HG03558 (cell line): ENCODE data around the gene NEU2.

Experiments
- ATAC-seq: cut with Tn5 transposase; IDR thresholded peaks from one replicate; pipeline ENCODE4 v1.9.1; 2021; ENCODE audit warnings: moderate number of reproducible peaks; ENCODE audit not compliant: unreplicated experiment; ENCODE audit errors: extremely low read depth

Gene NEU2

DNA sequence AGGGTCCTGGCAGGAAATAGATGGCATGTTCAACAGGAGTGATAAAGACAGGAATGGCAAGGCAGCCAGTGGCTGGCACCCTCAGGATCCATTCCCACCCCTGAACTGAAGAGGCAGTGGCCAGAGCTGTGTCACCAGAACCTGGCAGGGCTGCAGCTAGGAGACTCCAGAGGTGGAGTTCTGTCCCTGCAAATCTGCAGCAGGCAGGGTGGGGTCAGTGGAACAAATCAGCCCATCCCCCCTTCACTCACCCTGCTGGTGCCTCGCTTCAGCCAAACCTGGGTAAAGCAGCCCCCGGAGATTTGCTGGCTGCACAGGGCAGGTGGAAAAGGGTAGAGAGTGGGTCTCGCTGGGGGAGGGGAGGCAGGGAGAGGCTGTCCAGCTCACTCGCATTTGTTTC is 40.4 kb downstream of the NEU2 start:
- ATAC-seq: no peak

DNA sequence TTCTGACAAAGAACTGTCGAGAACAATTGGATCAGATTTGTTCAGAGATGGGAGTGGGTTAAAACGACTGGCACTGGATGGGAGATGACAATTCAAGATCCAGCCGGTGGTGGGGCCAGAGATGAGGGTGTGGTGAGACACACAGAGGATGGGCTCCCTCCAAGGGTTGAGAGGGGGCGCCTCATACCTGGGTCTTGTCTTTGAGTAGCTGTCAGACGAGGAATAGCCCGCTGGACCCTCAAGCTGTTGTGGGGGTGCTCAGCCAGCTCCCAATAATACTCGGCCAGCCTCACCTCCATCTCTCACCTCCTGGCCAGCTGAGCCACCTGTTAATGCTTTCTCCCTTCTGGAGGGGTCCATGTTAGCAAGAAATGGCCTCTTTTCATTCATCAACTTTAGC is 41.6 kb downstream of the NEU2 start:
- no peak for ATAC-seq

DNA sequence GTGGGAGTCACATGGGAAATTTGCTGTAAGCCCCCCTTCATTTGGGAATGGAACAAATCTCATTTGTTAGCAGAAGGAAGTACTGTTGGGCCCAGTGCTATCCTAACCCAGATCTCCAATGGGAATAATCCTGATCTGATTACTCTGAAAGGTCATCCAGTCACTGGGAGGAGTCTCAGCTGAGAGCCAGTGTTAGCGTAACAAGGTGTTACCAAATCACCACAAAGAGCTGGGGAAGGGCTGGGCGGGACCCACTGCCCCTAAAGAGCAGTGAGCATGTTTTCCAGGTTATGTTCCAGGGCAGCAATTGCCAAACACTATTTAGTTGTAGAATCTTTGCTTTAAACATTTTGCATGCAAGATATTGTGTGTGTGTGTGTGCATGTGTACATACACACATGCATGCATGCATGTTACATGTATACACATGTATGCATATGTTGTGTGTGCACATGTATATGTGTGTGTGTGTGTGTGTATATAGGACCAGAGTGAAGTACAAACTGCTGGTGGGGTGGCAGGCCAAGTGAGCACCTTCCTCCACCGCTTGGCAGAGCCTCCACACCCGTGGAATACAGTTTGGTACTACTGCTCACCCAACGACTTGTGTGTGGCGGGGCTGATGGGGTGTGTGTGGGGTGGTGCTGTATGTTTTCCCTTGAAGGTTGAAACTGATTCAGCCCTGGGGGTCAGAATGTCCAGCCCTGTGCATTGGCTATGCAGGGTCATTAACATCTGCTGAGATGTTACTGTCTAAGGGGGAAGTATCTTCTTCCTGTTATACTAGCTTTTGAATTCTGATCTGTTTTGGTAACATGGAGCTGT is 42.9 kb downstream of the NEU2 start:
- ATAC-seq: peak; percentile 7

DNA sequence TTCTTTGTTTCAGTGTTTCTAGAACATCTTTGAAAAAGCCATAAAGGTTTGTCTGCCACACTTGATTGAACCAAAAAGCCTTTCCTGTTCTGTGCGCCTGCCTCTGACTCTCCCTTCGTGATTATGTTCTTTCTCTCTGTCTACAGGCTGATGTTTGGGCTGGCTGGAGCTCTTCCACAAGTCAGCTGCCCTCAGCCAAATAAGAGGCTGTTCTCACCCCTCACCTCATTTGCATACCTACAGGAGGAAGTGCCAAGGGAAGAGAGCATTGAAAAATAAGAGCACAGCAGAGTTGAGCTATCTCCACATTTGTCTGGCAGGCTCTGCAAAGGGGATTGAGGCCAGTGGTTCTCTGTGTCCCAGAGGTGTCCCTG is 43.5 kb downstream of the NEU2 start:
- peak; percentile 29 for ATAC-seq

DNA sequence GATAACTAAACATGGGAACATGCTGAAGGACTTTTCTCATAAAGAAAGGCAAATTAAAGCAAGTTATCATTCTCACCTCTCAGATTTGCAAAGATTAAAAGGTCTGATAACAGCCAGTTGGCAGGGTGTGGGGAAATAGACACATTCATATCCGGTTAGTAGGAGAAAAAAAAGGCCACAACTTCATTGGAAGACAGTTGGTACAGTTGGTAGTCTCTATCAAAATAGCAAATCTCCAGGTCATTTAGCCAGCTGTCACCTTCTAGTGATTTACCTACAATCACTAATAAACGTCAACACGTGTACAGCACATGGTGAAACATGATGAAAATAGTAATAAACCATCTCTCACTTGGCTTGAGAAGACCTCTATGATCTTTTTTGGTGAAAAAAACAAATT is 44.3 kb downstream of the NEU2 start:
- ATAC-seq: no peak

DNA sequence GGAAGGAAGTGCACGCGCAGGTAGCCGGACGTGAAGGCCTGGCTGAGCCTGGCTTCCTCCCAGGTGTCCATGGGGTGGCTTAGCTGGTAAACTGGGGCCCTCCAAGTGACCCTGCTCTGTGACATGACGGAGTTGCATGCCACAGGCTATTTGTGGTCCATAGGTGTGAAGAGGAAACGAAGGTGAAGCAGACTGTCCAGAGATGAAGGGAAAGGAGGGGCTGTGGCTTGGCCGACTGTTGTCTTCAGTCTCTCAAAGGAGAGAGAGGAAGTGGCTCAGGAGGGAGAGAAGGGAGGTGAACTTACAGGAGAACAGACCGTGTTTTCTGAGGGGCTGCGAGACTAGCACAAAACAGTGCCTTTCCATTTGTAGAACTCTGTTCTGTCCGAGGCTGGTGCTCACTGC is 47.0 kb downstream of the NEU2 start:
- ATAC-seq: no peak

DNA sequence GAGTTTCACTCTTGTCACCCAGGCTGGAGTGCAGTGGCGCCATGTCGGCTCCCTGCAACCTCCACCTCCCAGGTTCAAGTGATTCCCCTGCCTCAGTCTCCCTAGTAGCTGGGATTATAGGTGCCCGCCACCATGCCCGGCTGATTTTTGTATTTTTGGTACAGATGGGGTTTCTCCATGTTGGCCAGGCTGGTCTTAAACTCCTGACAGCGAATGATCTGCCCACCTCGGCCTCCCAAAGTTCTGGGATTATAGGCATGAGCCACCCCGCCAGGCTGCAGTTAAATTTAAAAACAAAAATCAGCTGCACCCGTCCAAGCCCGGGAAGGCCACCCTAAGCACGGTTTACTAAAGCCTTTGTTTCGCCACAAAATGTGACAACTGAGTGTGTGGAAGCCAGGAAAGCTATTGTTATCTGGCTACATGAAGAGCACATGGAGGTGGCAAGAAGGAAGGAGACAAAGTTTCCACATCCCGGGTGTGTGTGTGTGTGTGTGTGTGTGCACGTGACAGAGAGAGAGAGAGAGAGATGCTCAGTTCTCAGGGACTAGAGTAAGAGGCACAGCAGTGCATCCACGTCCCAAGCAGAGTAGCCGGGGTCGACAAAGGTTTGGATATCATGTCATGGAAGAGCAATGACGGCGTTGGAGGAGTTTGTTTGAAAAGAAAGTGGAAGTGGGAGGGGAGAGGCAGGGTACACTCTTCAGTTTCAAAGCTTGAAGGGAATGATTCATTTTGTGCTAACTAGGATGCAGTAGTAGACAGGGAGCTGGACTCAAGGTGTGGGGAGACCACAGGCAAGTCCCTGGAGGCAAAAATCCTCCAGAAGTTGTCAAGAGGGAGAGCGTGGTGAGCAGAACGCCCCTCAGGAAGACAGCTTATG is 47.7 kb downstream of the NEU2 start:
- no peak for ATAC-seq

DNA sequence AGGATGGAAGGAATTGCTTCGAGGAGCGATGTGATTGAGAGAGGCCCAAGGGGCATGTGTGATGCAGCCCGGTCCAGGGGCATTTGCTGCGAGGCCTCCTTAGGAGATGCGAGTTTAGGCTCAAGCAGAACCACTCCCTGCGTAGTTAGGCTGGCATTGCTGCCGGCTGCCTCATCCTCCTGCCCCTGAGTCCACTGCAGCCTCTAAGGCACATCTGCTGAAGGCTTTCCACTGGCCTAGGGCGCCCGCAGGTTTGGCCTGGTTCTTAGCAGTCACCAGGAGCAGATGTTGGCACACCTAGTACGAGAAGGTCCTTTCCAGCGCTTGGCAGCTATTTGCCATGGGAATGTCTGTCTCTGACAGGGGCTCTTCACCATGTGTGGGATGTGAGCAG is 48.4 kb downstream of the NEU2 start:
- no peak for ATAC-seq

DNA sequence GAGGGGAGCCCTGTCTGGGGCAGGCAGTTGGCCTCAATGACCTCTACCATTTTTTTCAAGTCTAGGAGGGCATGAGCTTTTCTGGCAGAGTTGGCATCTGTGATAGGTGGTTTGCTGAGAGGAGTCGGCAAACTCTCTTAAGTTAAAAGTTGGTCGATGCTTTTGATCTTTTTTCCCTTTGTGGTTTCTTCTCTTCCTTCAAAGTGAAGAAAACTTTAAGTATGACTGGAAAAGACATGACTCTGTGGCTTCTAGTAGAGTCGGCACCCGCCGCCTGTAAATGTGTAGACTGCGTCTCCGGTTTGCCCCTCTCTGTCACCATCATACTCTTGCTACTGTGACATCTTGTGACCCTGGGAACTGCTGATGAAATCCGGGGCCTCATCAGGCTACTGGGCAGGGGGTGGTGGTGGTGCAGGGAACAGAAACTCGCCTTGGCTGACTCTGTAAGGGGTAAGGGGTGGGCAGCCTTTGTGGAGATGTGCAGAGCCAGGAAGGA is 48.8 kb downstream of the NEU2 start:
- no peak for ATAC-seq

DNA sequence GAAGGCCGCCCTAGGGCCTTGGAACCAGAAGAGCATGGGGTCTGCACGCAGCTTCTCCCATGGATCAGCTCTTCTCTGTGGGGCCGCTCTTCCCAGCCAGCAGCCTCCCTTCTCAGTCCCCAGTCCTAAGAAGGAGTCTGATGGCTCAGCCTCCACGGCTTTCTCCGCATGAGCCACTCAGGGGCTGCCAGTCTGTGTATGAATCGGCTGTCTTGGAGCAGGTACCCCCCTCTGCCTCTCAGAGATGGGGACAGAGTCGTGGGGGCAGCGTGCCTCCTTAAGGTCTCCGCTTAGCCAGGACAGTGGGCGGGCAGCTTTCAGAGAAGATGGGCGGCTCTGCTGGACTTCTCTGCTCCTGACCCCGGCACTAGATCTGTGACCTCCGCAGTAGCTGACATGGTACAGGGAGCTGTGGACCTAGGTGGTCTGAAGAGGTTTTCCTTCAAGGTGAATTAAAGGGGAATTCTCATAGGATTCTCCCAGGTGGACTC is 49.3 kb downstream of the NEU2 start:
- ATAC-seq: no peak

DNA sequence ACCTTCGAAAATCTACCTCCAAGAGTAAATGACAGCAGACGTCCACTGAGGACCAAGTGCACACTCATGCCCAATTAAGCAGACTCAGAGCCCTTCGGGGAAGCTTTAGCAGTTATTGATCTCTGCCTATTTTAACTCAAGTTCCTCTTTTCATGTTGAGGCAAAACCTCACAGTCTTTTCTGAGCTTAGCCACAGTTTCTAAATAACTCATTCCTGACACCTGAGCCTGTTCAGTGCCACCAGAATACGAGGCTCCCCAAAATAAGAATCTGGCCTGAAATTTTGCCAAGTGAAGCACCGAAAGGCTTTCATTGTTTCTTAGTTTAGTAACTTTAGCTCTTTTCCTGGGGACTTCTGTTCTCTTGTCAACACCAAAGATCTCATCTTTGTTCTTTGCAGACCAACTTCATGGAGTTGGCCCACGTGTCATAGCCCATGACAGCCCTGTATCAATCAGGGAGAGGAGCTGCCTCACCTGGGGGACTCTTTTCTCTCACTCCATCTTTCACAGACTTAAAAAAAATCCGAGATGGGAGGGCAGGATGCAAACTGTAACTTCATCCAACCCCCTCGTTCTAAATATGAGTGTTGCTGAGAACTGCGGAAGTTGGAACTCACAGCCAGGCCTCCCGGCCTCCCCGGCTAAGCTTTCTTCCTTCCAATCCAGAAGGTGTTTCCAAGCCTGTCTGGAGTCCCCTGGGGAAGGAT is 49.9 kb downstream of the NEU2 start:
- no peak for ATAC-seq

DNA sequence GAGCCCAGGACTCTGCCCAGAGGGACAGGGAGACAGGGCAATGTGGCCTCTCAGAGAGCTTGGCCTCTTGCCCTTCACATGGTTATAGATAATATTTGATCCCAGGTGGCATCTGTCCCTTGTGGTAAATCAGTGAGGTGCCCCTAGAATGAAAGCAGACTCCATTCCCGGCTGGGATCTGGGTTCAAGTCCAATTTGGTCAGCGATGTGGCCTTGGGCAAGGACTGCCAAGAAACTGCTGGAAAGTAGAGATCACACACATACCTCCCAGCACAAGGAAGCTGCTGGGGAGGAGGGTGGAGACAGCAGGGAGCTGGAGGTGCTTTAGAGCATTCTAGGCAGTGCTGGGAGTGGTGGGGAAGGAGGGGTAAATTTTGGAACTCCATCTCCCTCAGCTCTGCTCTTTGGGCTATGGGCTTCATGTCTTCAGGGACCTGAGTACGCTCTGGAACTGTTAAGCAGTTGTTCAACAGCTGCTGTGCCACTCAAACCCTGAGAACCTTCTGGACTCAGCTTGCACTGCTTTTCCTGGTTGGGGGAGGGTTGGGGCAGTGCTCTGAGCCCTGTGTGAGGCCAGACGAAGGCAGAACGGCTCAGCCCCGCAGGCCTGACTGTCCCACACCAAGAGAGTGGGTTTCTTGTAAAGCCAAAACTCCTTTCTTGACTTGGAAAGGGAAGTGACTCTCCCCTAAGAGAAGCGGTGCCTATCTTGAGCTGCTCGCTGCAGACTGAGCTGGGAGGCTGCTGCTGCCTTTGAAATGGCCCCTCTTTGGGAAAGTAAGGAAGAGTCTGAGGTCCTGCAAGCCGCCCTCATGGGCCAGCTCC is 50.7 kb downstream of the NEU2 start:
- ATAC-seq: no peak

DNA sequence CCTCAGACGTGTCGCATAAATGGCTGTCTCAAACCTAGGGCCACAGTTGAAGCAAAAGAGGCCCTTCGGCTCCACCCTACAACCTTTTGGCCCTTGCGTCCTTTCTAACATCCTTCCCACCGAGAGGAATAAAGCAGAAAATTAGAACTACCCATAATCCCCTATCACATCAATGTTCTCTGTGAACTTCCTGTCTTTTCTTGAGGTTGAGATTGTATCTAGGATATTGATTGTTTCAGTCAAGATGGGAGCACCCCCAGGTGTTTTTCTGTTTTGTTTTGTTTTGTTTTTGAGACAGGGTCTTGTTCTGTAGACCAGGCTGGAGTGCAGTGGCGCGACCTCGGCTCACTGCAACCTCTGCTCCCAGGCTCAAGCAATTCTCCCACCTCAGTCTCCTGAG is 51.3 kb downstream of the NEU2 start:
- no peak for ATAC-seq

DNA sequence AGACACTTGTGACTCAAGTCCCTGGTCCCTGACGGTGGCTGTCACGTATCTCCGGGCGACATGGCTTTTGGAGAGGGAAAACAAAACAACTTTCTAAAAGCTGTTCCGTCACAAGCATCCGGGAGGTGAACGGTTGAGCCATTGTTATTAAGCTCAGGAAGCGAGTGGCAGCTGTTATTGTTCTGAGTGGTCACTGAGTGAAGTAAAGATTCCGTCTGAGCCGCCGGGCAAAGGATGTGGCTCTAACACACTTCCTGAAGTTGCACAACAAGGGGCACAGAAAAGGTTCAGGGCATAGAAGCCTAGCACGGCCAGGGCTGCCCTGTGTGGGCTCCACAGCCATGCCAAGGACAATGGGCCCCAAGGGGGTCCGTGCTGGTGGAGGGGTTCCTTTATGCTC is 52.0 kb downstream of the NEU2 start:
- no peak for ATAC-seq
